HG02588 (cell line): ENCODE data around the gene RPTN.

Experiments
- ATAC-seq: cut with Tn5 transposase; IDR thresholded peaks from one replicate; pipeline ENCODE4 v1.9.1; 2021; ENCODE audit warnings: mild to moderate bottlenecking, moderate library complexity; ENCODE audit not compliant: unreplicated experiment

Gene RPTN

GRCh38 chr1:152112101-152112884, 46.7 kb downstream of the RPTN start:
- no peak for ATAC-seq

DNA sequence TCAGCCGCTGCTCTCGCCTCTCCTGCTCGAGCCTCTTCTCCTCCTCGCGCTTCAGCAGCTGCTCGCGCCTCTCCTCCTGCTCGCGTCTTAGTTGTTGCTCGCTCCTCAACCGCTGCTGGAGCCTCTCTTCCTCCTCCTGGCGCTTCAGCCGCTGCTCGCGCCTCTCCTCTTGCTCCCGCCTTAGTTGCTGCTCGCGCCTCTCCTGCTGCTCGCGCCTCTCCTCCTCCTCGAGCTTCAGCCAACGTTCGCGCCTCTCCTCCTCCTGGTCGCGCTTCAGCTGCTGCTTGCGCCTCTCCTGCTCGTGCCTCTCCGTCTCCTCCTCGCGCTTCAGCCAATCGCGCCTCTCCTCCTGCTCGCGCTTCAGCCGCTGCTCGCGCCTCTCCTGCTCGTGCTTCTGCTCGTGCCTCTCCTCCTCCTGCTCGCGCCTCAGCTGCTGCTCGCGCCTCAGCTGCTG, 47.5 kb downstream of the RPTN start:
- no peak for ATAC-seq

DNA sequence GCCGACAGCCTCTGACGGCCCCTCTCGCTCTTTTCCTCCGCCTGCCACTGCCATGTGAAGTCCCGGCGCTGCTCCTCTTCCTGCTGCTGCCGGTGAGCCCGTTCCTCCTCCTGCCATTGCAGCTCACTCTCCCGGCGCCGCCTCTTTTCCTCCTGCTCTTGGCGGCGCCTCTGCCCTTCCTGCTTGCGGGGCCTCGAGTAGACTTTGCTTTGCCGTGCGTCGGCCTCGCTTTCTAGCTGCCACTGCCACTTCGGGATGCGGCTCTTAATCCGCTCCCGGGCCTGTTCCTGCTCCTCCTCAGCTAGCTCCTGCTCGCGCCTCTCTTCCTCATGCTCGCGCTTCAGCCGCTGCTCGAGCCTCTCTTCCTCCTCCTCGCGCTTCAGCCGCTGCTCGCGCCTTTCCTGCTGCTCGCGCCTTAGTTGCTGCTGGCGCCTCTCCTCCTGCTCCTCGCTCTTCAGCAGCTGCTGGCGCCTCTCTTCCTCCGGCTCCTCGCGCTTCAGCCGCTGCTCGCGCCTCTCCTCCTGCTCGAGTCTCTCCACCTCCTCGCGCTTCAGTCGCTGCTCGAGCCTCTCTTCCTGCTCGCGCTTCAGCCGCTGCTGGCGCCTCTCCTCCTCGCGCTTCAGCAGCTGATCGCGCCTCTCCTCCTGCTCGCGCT, 48.0 kb downstream of the RPTN start:
- no peak for ATAC-seq

- ATAC-seq, result no peak
Measured at GRCh38 chr1:152110365-152110859, 48.6 kb downstream of the RPTN start.

DNA sequence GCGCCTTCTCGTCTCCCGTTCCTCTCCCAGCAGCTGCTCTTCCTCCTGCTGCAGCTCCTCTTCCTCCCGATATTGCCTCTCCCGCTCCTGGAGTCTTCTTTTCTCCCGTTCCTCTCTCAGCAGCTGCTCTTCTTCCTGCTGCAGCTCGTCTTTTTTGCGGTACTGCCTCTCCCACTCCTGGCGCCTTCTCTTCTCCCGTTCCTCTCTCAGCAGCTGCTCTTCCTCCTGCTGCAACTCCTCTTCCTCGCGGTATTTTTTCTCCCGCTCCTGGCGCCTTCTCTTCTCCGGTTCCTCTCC, 49.1 kb downstream of the RPTN start:
- no peak for ATAC-seq

- no peak for ATAC-seq
Measured at GRCh38 chr1:152109231-152109997, 49.6 kb downstream of the RPTN start.

GRCh38 chr1:152108882-152109222, 50.2 kb downstream of the RPTN start:
- ATAC-seq, result no peak

- ATAC-seq, result no peak
Measured at GRCh38 chr1:152107984-152108881, 50.8 kb downstream of the RPTN start.

DNA sequence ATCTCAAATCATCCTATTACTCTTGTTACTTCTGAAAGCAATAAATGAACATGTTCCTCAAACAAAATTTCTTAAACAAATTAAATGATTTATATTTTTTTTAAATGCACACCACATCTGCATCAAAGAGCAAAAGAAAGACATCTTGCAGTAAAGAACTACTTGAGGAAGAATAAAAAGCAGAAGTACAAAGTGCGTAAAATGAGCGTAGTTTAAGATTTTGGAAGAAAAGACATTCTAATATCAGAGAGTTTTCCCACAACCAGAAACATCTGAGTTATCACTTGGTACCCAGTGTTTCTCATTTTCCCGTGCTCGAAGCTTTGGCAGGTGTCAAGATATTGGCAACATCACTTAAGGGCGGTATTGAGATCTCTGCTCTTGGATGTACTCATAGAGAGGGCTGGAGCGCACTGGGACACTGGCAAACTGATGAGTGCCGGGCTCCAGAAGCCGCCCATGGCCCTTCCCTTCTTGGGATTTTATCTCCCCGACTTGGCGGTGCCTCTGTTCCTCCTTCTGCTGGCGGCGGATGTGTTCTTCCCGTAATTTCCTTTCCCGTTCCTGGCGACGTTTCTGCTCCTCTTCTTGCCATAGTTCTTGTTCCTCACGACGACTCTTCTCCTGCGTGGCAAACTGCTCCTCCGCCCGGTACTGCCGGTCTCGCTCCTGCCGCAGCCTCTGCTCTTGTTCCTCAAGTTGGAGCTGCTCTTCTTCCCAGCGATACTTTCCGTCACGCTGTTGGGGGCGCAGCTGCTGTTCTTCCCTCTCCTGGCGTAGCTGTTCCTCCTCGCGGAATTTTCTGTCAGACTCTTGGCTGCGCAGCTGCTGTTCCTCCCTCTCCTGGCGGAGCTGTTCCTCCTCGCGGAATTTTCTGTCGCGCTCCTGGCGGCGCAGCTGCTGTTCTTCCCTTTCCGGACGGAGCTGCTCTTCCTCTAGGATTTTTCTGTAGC, 51.7 kb downstream of the RPTN start:
- ATAC-seq, result no peak

GRCh38 chr1:152104854-152105253, 54.2 kb downstream of the RPTN start:
- ATAC-seq, result no peak
